IPS-20b (cell line): ENCODE data around the gene TUBB.

Experiments used
- H3K27ac ChIP-seq: one replicate; pipeline ENCODE4 v1.5.1; 2013; ENCODE audit warnings: low read length
- H3K27me3 ChIP-seq: 2 replicates; pipeline ENCODE4 v1.6.1; 2013; ENCODE audit warnings: mild to moderate bottlenecking, low read length, inconsistent platforms; ENCODE audit not compliant: insufficient read depth
- H3K36me3 ChIP-seq: 2 replicates; pipeline ENCODE4 v1.6.1; 2013; ENCODE audit warnings: low read depth, mild to moderate bottlenecking, inconsistent platforms, low read length, moderate library complexity; ENCODE audit not compliant: insufficient read depth
- H3K4me1 ChIP-seq: 2 replicates; pipeline ENCODE4 v1.6.1; 2013; ENCODE audit warnings: mild to moderate bottlenecking, control low read depth, inconsistent platforms, low read length, moderate library complexity; ENCODE audit not compliant: insufficient read depth
- H3K4me3 ChIP-seq: 2 replicates; pipeline ENCODE4 v1.5.1; 2013; ENCODE audit warnings: mild to moderate bottlenecking, low read length, inconsistent platforms
- H3K9ac ChIP-seq: 2 replicates; pipeline ENCODE4 v1.6.1; 2013; ENCODE audit warnings: low read depth, mild to moderate bottlenecking, inconsistent platforms, low read length, moderate library complexity
- H3K9me3 ChIP-seq: 2 replicates; pipeline ENCODE4 v1.6.1; 2013; ENCODE audit warnings: mild to moderate bottlenecking, low read depth, low read length, inconsistent platforms; ENCODE audit not compliant: insufficient read depth

Gene TUBB

DNA sequence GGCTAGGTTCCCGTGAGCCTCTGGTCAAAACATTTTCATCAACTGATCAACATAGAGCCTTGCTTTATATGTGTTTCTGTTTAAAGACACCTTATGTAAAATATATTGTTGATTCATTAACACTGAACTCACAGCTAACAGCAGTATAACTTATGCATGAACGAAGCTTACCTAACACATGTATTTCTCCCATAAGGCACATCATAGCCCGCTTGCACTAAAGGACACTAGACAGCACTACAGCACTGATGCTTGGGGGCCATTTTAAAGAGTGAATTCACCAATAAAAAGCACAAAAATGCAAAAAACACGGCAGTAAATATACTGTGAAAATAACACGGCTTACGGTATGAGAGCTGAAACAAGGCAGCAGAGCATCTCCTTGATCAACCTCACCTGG lies 18.4 kb downstream of the TUBB start:
- Histone ChIP-seq H3K9ac (no peak overlapping the region), H3K27me3 (peaks cover 4% of the 10 kb centered on the region; the same call in 1 of the 2 replicates), H3K4me3 (no peak overlapping the region), H3K4me1 (peaks cover 5% of the 10 kb centered on the region; the same call in 1 of the 2 replicates), H3K27ac (no peak overlapping the region), H3K9me3 (no peaks in the 10 kb centered on the region), H3K36me3 (peaks cover 71% of the 10 kb centered on the region)

DNA sequence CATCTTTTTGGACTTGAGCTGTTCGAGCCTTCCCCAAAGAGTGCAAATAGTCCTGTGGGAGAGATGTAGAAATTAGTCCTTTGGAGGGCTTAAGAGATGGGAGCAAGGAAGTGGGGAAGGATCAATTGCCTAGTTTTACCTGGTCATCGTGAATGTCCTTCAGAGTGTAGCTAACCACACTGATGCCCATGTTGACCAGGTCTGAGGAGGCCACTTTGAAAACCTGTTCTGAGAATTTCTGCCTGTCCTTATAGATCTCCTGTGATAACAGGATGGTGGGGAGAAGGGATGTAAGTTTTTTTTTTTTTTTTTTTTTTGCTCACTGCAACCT lies 20.4 kb downstream of the TUBB start:
- Histone ChIP-seq H3K36me3 (peaks cover 55% of the 10 kb centered on the region), H3K27ac (no peak overlapping the region), H3K4me3 (no peak overlapping the region), H3K9me3 (no peaks in the 10 kb centered on the region), H3K4me1 (peaks cover 9% of the 10 kb centered on the region; the same call in 1 of the 2 replicates), H3K9ac (no peak overlapping the region), H3K27me3 (peaks cover 8% of the 10 kb centered on the region; the same call in 1 of the 2 replicates)

DNA sequence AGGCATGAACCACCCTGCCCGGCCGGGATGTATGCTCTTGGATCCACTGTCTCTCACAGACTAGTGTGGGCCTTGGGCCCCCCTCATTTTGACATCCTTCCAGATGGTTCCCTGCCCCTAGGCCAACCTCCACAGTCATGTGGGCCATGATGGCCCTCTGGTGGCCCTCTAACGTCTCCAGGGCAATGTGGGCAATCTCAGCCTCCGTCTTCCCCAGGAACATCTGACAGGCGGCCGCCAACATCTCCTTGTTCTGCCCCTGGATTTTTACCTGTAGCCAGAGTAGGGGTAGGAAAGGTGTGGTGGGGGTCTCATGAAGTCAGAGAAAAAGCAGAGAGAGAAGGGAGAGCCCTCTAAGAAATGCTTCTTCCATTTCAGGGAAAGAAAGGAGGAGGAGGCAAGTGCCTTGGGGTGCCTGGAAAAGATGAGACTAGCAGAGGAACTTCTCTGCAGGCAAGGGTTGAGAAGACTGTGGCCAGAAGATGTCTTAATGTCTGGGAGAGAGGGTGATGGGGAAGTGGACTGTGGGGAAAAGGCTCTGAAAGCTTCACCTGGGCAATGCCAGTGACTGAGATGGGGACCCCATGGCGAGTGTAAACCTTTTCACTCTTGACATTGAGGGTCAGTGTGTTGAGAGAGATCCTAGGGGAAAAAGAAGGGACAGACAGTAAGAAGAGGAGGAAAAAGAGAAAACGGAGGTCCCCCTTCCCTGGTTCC lies 21.1 kb downstream of the TUBB start:
- Histone ChIP-seq H3K36me3 (peaks cover 47% of the 10 kb centered on the region), H3K9me3 (no peaks in the 10 kb centered on the region), H3K27ac (no peak overlapping the region), H3K4me1 (peaks cover 9% of the 10 kb centered on the region; the same call in 1 of the 2 replicates), H3K27me3 (peaks cover 8% of the 10 kb centered on the region; the same call in 1 of the 2 replicates), H3K9ac (peak overlapping the region; percentile 90; the same call in 1 of the 2 replicates), H3K4me3 (peak overlapping the region; percentile 96)

DNA sequence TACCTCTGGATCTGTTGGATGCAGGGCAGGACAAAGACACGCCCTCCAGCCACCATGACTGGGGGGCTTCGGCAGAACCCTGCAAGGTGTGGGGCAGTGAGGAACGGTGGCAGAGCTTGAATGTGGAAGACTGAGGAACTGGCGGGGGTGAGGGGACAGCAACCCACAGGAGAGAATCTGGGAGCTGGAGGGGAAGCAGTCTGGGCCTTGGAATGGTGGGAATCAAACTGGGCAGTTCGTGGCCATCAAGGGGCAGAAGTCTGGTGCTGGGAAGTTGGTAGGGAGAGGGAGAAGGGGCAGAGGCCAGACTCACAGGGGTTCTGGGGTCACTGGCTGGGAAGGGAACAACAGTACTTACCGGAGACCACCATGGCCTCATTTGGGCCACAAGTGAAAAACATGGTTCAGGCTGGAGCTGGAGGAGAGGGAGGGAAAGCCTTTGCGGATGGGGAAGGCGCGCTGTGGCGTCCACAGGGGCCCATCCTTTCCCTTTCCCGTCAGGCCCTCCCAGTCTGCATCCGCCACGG lies 21.7 kb downstream of the TUBB start:
- Histone ChIP-seq H3K27ac (peak overlapping the region; percentile 82), H3K9ac (peak overlapping the region; percentile 90), H3K9me3 (no peaks in the 10 kb centered on the region), H3K36me3 (peaks cover 45% of the 10 kb centered on the region), H3K4me1 (peaks cover 9% of the 10 kb centered on the region; the same call in 1 of the 2 replicates), H3K27me3 (peaks cover 8% of the 10 kb centered on the region; the same call in 1 of the 2 replicates), H3K4me3 (peak overlapping the region; percentile 96)

DNA sequence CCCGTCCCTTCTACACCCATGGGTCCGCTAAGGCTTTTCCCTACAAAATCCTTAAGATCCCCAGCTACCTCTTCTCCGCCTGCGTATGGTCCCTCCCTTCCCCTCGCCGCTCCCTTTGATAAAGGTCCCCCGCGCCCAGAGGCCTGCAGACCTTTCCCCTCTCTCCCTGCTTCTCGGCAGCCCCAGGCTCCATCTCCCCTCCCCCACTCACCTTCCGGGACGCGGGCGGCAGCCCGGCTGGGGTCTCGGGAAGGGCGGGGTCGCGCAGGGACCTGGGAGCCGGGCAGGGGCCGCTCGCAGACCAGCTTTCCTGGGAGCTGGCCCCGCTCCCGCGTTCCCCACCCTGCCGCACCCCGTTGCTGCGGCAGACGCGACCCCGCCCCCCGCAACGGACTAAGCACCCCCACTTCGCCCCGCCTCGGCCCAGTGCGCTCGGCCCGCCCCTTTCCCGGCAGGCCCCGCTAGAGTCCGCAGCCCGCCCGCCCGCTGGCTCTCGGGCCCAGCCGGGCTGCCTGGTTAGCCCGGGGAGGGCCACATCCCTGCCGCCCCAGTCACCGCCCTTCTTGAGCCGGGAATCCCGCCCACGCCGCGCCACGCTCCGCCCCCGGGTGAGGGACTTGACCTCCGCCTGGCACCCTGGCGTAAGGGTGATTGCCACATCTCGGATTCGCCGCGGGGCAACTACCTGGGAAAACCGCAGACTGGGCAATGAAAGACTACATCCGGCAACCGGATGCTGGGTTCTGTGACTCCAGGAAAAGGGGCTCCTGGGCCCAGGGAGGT lies 22.4 kb downstream of the TUBB start, which contains the start of gene FLOT1:
TSS of gene FLOT1 (minus strand) at position 372 of the 783 bp plus-strand sequence. CDS start 498 bp downstream, outside the sequence.
- H3K4me1 ChIP-seq, result peaks cover 9% of the 10 kb centered on the region; the same call in 1 of the 2 replicates
- H3K9ac ChIP-seq, result peak within 1 kb of the TSS; percentile 90
- H3K27me3 ChIP-seq, result peaks cover 8% of the 10 kb centered on the region; the same call in 1 of the 2 replicates
- H3K9me3 ChIP-seq, result no peaks in the 10 kb centered on the region
- peak within 1 kb of the TSS; percentile 96 for H3K4me3 ChIP-seq
- H3K27ac ChIP-seq, result peak within 1 kb of the TSS; percentile 82
- H3K36me3 ChIP-seq, result peaks cover 39% of the 10 kb centered on the region

DNA sequence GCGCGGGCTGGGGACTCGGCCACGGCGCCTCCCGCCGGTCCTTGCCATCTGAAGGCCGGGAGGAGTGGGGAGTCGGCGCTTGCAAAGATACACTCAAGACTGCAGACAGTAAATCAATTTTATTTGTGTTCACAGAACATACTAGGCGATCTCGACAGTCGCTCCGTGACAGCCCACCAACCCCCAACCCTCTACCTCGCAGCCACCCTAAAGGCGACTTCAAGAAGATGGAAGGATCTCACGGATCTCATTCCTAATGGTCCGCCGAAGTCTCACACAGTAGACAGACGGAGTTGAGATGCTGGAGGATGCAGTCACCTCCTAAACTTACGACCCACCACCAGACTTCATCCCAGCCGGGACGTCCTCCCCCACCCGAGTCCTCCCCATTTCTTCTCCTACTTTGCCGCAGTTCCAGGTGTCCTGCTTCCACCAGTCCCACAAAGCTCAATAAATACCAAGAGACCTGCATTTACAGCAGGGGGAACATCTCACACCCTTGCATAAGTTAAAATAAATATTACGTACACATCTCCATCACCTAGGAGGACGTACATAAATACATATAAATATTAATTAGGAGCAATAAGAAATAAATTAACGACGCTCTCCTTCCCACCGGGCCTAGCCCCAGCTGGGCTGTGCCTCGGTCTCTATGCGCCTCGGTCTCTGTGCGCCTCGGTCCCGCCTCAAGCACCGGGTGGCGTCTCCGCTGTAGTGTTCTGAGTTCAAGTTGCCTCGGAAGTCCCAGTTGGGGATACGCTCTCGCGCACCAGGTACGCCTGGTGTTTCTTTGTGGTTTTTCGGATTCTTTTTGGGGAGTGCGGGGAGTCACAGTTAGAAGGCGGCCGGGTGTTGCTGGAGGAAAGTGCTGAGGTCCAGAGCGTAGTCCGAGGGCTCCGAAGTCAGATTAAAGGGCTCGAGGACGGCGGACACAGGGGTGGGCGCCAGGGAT lies 23.2 kb downstream of the TUBB start:
- H3K4me3 ChIP-seq, result peak overlapping the region; percentile 96
- peaks cover 8% of the 10 kb centered on the region; the same call in 1 of the 2 replicates for H3K27me3 ChIP-seq
- peak overlapping the region; percentile 90 for H3K9ac ChIP-seq
- no peak overlapping the region for H3K27ac ChIP-seq
- H3K36me3 ChIP-seq, result peaks cover 30% of the 10 kb centered on the region
- peaks cover 9% of the 10 kb centered on the region; the same call in 1 of the 2 replicates for H3K4me1 ChIP-seq
- no peaks in the 10 kb centered on the region for H3K9me3 ChIP-seq

DNA sequence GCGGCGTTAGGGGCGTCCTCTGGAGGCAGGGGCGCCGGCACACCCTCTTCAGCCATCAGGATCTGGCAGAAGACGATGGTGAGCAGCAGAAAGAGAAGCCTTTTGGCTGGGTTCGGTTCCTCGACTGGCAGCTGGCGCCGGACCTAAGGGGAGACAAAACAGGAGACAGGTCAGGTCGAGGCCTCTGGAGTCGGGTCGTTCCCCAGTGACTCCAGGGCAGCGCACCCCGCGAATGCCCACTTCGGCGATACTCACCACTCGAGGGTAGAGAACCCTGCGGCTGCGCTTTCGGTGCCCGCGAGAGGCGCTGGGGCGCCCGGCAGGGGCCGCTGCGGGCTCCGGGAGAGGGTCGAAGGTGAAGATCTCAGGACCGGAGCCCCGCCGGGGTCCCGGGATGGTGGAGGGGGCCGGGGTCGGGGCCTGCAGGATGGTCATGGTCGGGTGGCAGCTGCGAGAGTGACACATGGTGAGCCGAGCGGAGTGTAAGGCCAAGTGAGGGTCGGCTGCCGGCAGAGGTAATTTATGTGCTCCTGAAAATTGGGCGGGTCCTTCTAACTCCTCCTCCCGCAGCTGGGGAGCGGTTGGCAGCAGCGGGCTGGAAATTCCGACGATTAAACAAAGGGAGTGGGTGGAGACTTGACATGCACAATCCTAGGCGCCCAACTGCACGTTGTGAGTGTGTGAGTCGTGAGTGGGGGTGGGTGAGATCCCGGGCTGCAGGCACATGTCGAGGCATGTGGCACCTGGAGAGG lies 24.1 kb downstream of the TUBB start, which contains the start of gene IER3:
TSS of gene IER3 (minus strand) at position 494 of the 752 bp plus-strand sequence. CDS start at position 465, 29 bp downstream.
- H3K9me3 ChIP-seq, result no peaks in the 10 kb centered on the region
- H3K4me3 ChIP-seq, result peak within 1 kb of the TSS; percentile 96
- H3K27ac ChIP-seq, result no peak within 1 kb of the TSS
- H3K27me3 ChIP-seq, result peaks cover 8% of the 10 kb centered on the region; the same call in 1 of the 2 replicates
- H3K9ac ChIP-seq, result peak within 1 kb of the TSS; percentile 90
- H3K4me1 ChIP-seq, result peaks cover 9% of the 10 kb centered on the region; the same call in 1 of the 2 replicates
- peaks cover 22% of the 10 kb centered on the region for H3K36me3 ChIP-seq

DNA sequence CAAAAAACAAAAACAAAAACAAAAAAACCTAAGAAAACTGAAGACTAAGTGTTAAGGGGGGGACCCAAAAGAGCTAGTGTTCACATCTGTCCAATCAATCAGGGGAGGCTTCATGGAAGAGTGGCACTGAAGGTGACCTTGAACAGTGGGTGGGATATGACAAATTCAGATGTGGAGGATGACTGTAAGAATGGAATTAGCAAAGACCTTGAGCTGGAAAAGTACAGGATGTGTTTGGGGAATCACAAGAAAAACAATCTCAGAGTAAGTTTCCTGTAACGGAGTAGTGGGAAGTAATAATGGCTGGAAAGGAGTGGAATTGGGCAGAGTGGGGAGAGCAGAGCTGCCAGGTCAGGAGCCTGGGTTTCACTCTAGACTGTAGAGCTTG lies 27.1 kb downstream of the TUBB start:
- peaks cover 4% of the 10 kb centered on the region; the same call in 1 of the 2 replicates for H3K4me1 ChIP-seq
- no peak overlapping the region for H3K4me3 ChIP-seq
- H3K27ac ChIP-seq, result no peak overlapping the region

DNA sequence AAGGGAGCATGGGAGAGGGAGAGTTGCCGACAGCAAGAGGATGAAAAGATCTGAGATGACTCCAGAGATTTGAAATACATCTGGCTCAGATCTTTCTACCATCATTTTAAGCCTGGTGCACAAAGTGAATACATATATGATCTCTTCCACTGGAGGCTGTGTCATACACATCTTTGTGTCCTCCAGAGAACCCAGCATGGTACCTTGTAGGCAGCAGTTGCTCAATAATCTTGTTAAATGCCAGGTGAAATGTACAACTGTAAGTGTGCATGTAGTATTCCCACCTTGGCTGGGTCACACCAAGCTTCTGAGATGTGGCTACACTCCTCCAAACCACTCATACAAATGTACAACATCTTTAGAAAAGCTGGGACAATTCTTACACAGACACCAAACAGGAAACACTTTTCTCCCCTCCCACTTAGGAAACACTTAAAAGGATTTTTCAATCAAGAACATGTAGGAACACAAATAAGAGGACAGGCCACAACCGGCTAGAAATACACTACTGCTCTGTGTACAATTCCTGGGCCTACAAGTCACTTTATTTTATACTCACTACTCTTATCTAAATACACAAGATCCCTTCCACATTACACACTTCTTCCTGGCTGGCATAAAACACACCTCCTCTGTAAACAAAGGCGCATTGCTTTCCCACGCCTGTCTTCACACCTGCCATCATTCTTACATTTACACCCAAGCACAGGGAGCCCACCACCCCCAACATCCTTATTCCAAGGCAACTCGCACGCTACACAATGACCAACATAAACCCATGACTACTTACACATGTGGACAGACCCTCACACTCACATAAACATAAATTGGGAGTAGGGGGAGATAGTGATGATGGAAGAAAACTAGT lies 28.0 kb downstream of the TUBB start:
- peaks cover 7% of the 10 kb centered on the region; the same call in 1 of the 2 replicates for H3K27me3 ChIP-seq
- H3K36me3 ChIP-seq, result no peaks in the 10 kb centered on the region
- H3K9me3 ChIP-seq, result no peaks in the 10 kb centered on the region
- H3K4me1 ChIP-seq, result peaks cover 4% of the 10 kb centered on the region; the same call in 1 of the 2 replicates
- no peak overlapping the region for H3K4me3 ChIP-seq
- no peak overlapping the region for H3K27ac ChIP-seq
- no peak overlapping the region for H3K9ac ChIP-seq

More for the DNA sequence above, 27.1 kb downstream of the TUBB start:
- Histone ChIP-seq H3K27me3 (peaks cover 8% of the 10 kb centered on the region; the same call in 1 of the 2 replicates), H3K36me3 (no peaks in the 10 kb centered on the region), H3K9ac (no peak overlapping the region), H3K9me3 (no peaks in the 10 kb centered on the region)
